ENCODE data around the gene TMEM170B. TPM values are rescaled to one million over a fixed set of nuclear protein-coding genes. Genes with fewer than 3 reads are reported as not detected.
A peak's percentile ranks its signal among the peaks of the same experiment; 100 is the strongest.

The TMEM170B gene
- total and polyA plus RNA-seq, 2 of the 8 experiments (the other 6 are each of a cell fraction or from before 2014, with no cell fraction given): 0.80 to 4.3 TPM

DNA sequence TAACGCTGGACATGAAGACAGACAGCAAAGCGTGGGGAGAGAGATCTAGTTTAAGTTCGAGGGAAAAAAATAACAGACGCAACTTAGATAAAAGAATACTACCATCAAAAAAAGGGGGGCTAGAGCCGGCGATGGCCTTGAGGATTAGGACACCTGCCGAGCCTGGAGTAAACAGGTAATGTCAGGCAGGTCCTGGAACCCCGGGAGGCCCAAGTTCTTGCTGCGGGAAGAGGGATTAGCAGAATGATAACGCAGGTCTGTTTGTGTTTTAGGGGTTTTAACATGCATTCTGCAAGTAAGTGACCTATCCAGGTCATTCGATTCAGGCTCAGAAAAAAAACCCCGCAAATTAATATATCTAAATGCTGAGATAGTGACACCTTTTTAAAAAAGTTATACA lies 754 bp upstream of the TMEM170B start (continued):
- peak; percentile 59 for TF ChIP-seq CHD7 (IDR thresholded peaks at IDR 0.05; ENCODE audit: insufficient replicate concordance, low read length)
